HL-60 (cell line): ENCODE measurements around the gene IGSF6.

Experiments used
- POLR2AphosphoS5 ChIP-seq: IDR thresholded peaks from 2 replicates; pipeline ENCODE4 v1.6.1; 2012; ENCODE audit warnings: low read depth
- TF ChIP-seq, protein P1 (sequence below): IDR thresholded peaks from one replicate; pipeline ENCODE4 v1.5.1; 2011; ENCODE audit warnings: low read length, control low read depth, inconsistent platforms; ENCODE audit not compliant: insufficient read depth

DNA sequence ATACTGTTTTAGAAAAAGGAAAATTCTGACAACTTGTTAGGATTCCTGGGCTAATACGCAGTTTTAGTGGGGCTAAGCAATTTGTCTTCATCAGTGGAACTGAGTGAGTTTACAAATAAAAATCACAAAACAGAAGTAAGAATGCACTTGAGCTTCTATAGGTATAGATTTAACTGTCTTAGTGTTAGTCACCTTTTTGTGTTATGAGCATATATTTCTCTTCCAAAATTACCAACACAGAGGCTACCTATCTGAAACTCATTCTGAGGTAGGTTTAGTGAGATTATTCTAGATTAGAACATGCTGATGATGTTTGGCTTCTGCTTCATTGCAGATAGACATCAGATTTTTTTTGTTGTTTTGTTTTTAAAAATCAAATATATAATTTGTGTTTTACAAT is 29.9 kb downstream of the IGSF6 start:
- TF ChIP-seq, protein P1, sequence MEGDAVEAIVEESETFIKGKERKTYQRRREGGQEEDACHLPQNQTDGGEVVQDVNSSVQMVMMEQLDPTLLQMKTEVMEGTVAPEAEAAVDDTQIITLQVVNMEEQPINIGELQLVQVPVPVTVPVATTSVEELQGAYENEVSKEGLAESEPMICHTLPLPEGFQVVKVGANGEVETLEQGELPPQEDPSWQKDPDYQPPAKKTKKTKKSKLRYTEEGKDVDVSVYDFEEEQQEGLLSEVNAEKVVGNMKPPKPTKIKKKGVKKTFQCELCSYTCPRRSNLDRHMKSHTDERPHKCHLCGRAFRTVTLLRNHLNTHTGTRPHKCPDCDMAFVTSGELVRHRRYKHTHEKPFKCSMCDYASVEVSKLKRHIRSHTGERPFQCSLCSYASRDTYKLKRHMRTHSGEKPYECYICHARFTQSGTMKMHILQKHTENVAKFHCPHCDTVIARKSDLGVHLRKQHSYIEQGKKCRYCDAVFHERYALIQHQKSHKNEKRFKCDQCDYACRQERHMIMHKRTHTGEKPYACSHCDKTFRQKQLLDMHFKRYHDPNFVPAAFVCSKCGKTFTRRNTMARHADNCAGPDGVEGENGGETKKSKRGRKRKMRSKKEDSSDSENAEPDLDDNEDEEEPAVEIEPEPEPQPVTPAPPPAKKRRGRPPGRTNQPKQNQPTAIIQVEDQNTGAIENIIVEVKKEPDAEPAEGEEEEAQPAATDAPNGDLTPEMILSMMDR = no peak
- no peak for TF ChIP-seq POLR2AphosphoS5
